ENCODE measurements around the gene HOXD11.

DNA sequence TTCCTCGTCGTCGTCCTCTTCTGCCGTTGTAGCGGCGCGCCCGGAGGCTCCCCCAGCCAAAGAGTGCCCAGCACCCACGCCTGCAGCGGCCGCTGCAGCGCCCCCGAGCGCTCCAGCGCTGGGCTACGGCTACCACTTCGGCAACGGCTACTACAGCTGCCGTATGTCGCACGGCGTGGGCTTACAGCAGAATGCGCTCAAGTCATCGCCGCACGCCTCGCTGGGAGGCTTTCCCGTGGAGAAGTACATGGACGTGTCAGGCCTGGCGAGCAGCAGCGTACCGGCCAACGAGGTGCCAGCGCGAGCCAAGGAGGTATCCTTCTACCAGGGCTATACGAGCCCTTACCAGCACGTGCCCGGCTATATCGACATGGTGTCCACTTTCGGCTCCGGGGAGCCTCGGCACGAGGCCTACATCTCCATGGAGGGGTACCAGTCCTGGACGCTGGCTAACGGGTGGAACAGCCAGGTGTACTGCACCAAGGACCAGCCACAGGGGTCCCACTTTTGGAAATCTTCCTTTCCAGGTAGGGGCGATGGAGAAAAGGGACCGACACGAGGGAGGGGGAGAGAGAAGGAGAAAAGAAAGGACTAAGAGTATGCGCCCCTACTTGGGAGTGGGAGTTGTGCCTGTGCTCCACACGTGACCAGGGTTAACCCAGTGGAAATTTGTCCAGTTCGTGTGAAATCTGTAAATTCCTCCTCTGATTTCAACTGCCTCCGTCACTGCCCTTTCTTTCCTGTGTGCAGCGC, 13.8 kb upstream of the HOXD11 start:
- TF ChIP-seq CTCF (IDR thresholded peaks at IDR 0.05) (no peak), POLR2A (IDR thresholded peaks at IDR 0.05) (no peak)

Data from heart left ventricle (tissue), 13 donors.